Transverse colon (tissue), 4 donors: ENCODE measurements around the gene ASXL1.

Experiments
- EP300 ChIP-seq: sonication (generic); formaldehyde crosslinking; IDR thresholded peaks from one replicate; pipeline ENCODE4 v1.6.1; 2017; ENCODE audit warnings: antibody characterized with exemption, low read depth
- POLR2A ChIP-seq: fragments of 450-650 bp; IDR thresholded peaks from one replicate; pipeline ENCODE4 v1.6.1; 2016; ENCODE audit warnings: antibody characterized with exemption, mild to moderate bottlenecking, moderate library complexity
- POLR2AphosphoS5 ChIP-seq, 3 donors: sonication (generic); formaldehyde crosslinking; IDR thresholded peaks; one replicate each; pipeline ENCODE4 v1.6.1; 2016; ENCODE audit warnings: antibody characterized with exemption in 3 of 3
- TF ChIP-seq, protein P1 (sequence below), 5 experiments: fragments of 200-600 bp in 3 of 5; fragments of 450-650 bp in 2 of 5; sonication (generic) in 3 of 5; IDR thresholded peaks; 1 replicate in 2 of 5; 2 replicates in 3 of 5; pipeline ENCODE4 v1.5.1; 2016 to 2017; ENCODE audit warnings: antibody characterized with exemption in 5 of 5, inconsistent platforms in 3 of 5, mild to moderate bottlenecking in 2 of 5, moderate library complexity in 1 of 5

DNA sequence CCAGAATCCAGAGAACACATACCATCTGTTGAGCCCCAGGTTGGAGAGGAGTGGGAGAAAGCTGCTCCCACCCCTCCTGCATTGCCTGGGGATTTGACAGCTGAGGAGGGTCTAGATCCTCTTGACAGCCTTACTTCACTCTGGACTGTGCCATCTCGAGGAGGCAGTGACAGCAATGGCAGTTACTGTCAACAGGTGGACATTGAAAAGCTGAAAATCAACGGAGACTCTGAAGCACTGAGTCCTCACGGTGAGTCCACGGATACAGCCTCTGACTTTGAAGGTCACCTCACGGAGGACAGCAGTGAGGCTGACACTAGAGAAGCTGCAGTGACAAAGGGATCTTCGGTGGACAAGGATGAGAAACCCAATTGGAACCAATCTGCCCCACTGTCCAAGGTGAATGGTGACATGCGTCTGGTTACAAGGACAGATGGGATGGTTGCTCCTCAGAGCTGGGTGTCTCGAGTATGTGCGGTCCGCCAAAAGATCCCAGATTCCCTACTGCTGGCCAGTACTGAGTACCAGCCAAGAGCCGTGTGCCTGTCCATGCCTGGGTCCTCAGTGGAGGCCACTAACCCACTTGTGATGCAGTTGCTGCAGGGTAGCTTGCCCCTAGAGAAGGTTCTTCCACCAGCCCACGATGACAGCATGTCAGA lies 77.4 kb downstream of the ASXL1 start:
- TF ChIP-seq, protein P1, sequence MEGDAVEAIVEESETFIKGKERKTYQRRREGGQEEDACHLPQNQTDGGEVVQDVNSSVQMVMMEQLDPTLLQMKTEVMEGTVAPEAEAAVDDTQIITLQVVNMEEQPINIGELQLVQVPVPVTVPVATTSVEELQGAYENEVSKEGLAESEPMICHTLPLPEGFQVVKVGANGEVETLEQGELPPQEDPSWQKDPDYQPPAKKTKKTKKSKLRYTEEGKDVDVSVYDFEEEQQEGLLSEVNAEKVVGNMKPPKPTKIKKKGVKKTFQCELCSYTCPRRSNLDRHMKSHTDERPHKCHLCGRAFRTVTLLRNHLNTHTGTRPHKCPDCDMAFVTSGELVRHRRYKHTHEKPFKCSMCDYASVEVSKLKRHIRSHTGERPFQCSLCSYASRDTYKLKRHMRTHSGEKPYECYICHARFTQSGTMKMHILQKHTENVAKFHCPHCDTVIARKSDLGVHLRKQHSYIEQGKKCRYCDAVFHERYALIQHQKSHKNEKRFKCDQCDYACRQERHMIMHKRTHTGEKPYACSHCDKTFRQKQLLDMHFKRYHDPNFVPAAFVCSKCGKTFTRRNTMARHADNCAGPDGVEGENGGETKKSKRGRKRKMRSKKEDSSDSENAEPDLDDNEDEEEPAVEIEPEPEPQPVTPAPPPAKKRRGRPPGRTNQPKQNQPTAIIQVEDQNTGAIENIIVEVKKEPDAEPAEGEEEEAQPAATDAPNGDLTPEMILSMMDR (IDR thresholded peaks at IDR 0.05): no peak
- TF ChIP-seq POLR2AphosphoS5 (IDR thresholded peaks at IDR 0.05): no peak
- no peak for TF ChIP-seq POLR2A
- TF ChIP-seq EP300: no peak
